Measurements from ENCODE around the gene SLC23A2.

The SLC23A2 gene

DNA sequence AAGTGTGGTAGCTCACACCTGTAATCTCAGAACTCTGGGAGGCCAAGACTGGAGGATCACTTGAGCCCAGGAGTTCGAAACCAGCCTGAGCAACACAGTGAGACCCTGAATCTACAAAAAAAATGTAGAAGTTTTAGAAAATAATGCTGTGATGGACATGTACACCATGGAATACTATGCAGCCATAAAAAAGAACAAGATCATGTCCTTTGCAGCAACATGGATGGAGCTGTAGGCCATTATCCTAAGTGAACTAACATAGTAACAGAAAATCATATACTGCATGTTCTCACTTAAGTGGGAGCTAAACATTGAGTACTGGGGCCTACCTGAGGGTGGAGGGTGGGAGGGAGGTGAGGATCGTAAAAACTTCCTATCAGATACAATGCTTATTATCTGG lies 168.8 kb downstream of the SLC23A2 start:
- ChIA-PET CTCF (interaction anchor here (1.0 to 2.3 kb wide), 3 partner anchors 9 to 35 kb away, joined by 3 to 5 read pairs (median 3); no protein-coding TSS in a partner anchor), POLR2A (no interaction called here)
- DNase-seq (ENCODE audit: extremely low spot score): no peak
- TF ChIP-seq, protein P1, sequence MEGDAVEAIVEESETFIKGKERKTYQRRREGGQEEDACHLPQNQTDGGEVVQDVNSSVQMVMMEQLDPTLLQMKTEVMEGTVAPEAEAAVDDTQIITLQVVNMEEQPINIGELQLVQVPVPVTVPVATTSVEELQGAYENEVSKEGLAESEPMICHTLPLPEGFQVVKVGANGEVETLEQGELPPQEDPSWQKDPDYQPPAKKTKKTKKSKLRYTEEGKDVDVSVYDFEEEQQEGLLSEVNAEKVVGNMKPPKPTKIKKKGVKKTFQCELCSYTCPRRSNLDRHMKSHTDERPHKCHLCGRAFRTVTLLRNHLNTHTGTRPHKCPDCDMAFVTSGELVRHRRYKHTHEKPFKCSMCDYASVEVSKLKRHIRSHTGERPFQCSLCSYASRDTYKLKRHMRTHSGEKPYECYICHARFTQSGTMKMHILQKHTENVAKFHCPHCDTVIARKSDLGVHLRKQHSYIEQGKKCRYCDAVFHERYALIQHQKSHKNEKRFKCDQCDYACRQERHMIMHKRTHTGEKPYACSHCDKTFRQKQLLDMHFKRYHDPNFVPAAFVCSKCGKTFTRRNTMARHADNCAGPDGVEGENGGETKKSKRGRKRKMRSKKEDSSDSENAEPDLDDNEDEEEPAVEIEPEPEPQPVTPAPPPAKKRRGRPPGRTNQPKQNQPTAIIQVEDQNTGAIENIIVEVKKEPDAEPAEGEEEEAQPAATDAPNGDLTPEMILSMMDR (IDR thresholded peaks at IDR 0.05; ENCODE audit: control extremely low read depth, extremely low read depth, low read depth, missing control alignments): no peak

DNA sequence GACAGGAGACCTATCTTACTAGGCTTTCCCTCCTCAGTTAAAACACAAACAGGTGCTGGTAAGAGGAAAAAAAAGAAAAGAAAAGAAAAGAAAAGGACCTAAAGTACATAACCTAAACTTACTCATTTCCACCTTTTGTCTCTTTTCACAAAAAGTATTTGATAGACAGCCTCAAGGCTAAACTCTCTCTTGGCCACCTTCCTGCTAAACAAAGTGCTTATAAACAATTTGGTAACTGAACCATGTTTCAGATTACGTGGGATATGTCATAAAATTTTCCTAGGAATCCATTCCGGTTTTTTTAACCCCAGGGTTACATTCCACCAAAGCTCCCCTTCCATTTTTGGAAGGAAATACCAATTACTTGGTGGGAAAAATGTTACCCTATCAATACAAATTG lies 170.6 kb downstream of the SLC23A2 start:
- TF ChIP-seq, protein P1 (IDR thresholded peaks at IDR 0.05; ENCODE audit: control extremely low read depth, extremely low read depth, low read depth, missing control alignments): no peak
- no peak for DNase-seq (ENCODE audit: extremely low spot score)

DNA sequence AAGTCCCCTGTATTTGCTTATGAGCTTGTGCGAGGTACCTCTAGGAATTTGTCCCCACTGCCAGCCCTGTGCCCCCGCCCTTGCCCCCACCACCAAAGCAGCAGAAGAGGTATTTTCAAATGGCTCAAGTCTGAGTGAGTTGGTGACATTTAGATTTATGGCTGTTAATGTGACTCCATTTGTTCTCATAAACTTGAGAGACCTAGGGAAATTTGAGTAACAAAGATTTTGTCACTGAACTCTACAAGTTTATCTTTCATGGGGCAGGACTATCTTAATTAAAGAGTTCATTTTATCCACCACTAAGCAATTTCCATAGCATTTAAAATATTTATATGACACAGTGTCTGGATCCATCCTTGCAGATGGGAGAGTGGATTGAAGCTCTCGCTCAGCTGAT lies 171.1 kb downstream of the SLC23A2 start:
- ChIA-PET POLR2A (no interaction called here), CTCF (interaction anchor here (1.0 to 2.0 kb wide), 3 partner anchors 10 to 89 kb away, joined by 3 to 6 read pairs (median 4); no protein-coding TSS in a partner anchor)
- TF ChIP-seq, protein P1 (IDR thresholded peaks at IDR 0.05; ENCODE audit: control extremely low read depth, extremely low read depth, low read depth, missing control alignments): no peak
- DNase-seq (ENCODE audit: extremely low spot score): no peak

More for the DNA sequence above, 170.6 kb downstream of the SLC23A2 start:
- POLR2A ChIA-PET: no interaction called here
- CTCF ChIA-PET: interaction anchor here (1.0 to 2.0 kb wide), 2 partner anchors 18 to 89 kb away, joined by 3 to 6 read pairs; no protein-coding TSS in a partner anchor

DNA sequence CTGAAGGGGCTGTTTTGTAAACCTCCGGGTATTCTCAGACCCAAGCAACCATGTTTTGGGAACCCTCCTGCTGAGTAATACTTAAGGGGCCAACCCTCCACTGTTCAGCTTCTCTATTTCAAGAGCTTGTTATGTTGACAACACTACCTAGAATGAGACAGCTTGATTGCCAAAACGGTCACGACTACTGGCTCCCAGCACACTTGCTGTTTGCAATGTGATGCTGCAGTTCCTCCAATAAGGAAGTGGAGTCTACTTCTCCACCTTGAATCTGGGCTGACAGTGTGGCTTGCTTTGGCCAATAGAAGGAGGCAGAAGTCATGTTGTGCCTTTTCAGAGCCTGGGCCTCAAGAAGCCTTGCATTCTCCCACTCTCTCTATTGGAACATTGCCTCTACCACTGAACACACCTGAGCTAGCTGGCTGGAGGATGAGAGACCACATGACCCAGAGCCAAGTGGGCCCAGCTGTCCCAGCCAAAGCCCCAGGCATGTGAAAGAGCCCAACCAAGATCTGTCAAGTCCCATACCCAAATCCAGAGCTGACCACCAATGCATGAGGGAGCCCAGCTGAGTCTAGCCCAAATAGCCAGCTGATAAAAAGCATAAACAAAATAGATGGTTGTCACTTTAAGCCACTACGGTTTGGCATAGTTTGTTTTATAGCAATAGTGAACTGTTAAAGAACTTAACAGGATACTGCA lies 171.6 kb downstream of the SLC23A2 start:
- POLR2A ChIA-PET: no interaction called here
- TF ChIP-seq, protein P1 (IDR thresholded peaks at IDR 0.05; ENCODE audit: control extremely low read depth, extremely low read depth, low read depth, missing control alignments): no peak
- DNase-seq (ENCODE audit: extremely low spot score): no peak
- CTCF ChIA-PET: interaction anchor here (0.7 to 2.0 kb wide), 4 partner anchors 8 to 88 kb away, joined by 3 to 6 read pairs (median 4); no protein-coding TSS in a partner anchor

DNA sequence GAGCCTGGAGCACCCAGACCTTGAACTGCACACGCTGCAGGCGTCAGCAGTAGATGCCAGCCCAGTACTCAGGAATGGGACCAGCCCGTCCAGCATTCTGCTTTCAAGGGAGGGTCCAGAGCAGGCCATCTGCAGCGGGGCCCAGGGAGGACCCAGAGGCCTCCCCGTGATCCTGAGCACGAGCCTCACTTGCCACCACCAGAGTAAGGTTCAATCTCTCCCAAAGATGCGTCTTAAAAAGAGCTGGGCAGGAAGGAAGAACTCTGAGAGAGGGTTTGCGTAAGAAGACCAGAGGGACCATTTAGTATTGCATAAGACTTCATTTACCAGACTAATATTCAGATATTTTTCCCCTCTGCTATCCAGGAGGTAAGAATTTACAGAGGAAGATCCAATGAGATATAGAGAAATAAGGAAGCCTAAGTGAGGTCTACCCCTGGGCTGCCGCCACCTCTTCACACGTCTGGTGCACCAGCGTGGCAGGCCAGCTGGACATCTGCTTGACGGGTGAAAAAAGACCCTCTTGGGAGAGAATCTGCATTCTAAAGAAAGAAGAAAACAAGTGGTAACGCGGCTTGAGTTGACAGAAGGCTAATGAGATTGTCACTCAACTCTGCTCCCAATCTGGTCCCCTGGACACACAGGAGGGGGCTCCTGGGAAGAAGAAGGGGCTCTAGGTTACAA lies 172.3 kb downstream of the SLC23A2 start:
- no peak for DNase-seq (ENCODE audit: extremely low spot score)
- ChIA-PET POLR2A (no interaction called here), CTCF (interaction anchor here (0.7 to 2.0 kb wide), 3 partner anchors 8 to 17 kb away, joined by 3 to 6 read pairs (median 4); no protein-coding TSS in a partner anchor)
- TF ChIP-seq, protein P1 (IDR thresholded peaks at IDR 0.05; ENCODE audit: control extremely low read depth, extremely low read depth, low read depth, missing control alignments): no peak

DNA sequence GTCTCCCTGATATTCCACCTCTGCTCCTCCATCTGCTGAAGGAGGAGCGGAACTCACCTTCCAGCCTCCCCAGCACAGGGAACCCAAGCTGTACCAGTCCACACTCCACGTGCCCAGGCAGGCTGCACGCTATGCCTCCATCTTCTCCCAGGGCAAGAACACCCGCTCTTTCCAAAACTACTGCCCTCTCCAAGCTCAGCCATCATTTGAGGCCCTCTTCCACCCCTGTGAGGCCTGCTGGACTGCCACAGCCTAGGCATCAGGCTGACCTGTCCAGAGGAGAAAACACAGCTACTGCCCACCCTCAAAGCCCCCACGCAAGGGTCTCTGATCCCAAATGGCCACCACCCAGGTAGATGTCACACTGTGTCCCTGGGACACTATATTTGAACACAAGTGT lies 179.7 kb downstream of the SLC23A2 start:
- TF ChIP-seq, protein P1 (IDR thresholded peaks at IDR 0.05; ENCODE audit: control extremely low read depth, extremely low read depth, low read depth, missing control alignments): no peak
- POLR2A ChIA-PET: no interaction called here
- CTCF ChIA-PET: interaction anchor here (1.1 to 1.6 kb wide), 2 partner anchors 14 to 402 kb away, joined by 3 to 4 read pairs; no protein-coding TSS in a partner anchor
- DNase-seq (ENCODE audit: extremely low spot score): no peak
